ENCODE results near the gene MYO1A.
"Not testable (repeated sequence)": the region's sequence is repeated elsewhere in the genome, so short reads cannot be mapped to it uniquely, and the experiment has no call there.

MYO1A gene

GRCh38 chr12:56993346-56993745, 56.6 kb downstream of the MYO1A start:
- Histone ChIP-seq H3K36me3 (ENCODE audit: insufficient read depth, low read length) (no peaks in the 10 kb centered on the region), H3K9me3 (ENCODE audit: control insufficient read depth, insufficient read depth, low read length) (no peaks in the 10 kb centered on the region), H3K4me1 (ENCODE audit: insufficient read depth, low read length) (peaks cover 11% of the 10 kb centered on the region), H3K9ac (ENCODE audit: low read depth, low read length) (no peak overlapping the region)

GRCh38 chr12:56991319-56992246, 58.3 kb downstream of the MYO1A start:
- H3K9ac ChIP-seq (ENCODE audit: low read depth, low read length): no peak overlapping the region
- no peaks in the 10 kb centered on the region for H3K36me3 ChIP-seq (ENCODE audit: insufficient read depth, low read length)
- H3K4me1 ChIP-seq (ENCODE audit: insufficient read depth, low read length): peaks cover 19% of the 10 kb centered on the region
- H3K9me3 ChIP-seq (ENCODE audit: control insufficient read depth, insufficient read depth, low read length): no peaks in the 10 kb centered on the region

- Histone ChIP-seq H3K9me3 (ENCODE audit: control insufficient read depth, insufficient read depth, low read length) (no peaks in the 10 kb centered on the region), H3K36me3 (ENCODE audit: insufficient read depth, low read length) (no peaks in the 10 kb centered on the region), H3K4me1 (ENCODE audit: insufficient read depth, low read length) (peaks cover 24% of the 10 kb centered on the region), H3K9ac (ENCODE audit: low read depth, low read length) (no peak overlapping the region)
Measured at GRCh38 chr12:56990648-56991318, 59.1 kb downstream of the MYO1A start.

DNA sequence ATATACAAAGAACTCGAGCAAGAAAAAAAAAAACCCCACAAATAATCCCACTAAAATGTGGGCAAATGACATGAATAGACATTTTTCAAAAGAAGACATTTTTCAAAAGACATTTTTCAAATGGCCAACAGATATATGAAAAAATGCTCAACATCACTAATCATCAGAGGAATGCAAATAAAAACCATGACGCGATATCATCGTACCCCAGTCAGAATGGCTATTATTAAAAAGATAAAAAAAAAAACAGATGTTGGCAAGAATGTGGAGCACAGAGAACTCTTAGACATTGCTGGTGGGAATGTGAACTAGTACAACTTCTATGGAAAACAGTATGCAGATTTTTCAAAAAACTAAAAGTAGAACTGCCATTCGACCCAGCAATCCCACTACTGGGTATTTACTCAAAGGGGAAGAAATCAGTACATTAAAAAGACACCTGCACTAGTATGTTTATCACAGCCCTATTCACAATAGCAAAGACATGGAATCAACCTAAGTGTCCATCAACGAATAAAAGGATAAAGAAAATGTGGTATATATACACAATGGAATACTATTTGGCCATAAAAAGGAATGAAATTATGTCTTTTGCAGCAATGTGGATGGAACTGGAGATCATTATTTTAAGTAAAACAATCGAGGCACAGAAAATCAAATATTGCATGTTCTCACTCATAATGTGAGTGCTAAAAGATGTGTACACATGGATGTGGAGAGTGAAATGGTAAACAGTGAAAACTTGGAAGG, 59.9 kb downstream of the MYO1A start:
- no peak overlapping the region for H3K9ac ChIP-seq (ENCODE audit: low read depth, low read length)
- no peaks in the 10 kb centered on the region for H3K9me3 ChIP-seq (ENCODE audit: control insufficient read depth, insufficient read depth, low read length)
- H3K4me1 ChIP-seq (ENCODE audit: insufficient read depth, low read length): peaks cover 24% of the 10 kb centered on the region
- H3K36me3 ChIP-seq (ENCODE audit: insufficient read depth, low read length): no peaks in the 10 kb centered on the region

DNA sequence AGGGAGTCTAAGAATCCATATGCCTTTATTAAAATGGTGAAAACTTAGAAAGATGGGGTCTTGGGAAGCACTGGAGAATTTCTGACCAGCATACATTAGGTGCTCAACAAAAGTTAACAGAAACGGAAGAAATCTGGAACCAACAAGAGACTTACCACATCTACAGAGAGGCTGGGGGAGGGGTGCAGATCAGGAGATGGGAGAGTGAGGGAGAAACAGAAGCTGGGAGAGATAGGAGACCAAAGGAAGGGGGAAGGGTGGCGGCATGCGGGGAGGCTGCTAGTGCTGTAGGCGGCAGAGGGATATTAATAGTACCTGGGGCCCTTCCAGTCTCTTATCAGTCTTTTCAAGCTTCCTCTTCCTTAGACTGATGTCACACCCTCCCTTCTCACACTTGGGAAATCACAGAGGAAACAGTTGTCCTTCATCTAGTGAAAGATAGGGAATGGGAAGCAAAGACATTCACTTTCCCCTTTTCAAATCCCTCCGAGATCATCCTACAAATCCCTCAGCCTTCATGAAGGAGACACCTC, 61.7 kb downstream of the MYO1A start:
- no peak overlapping the region for H3K9ac ChIP-seq (ENCODE audit: low read depth, low read length)
- H3K4me1 ChIP-seq (ENCODE audit: insufficient read depth, low read length): peaks cover 24% of the 10 kb centered on the region
- H3K36me3 ChIP-seq (ENCODE audit: insufficient read depth, low read length): no peaks in the 10 kb centered on the region
- H3K9me3 ChIP-seq (ENCODE audit: control insufficient read depth, insufficient read depth, low read length): no peaks in the 10 kb centered on the region

GRCh38 chr12:56987551-56988053, 62.3 kb downstream of the MYO1A start:
- Histone ChIP-seq H3K4me1 (ENCODE audit: insufficient read depth, low read length) (peaks cover 24% of the 10 kb centered on the region), H3K36me3 (ENCODE audit: insufficient read depth, low read length) (no peaks in the 10 kb centered on the region), H3K9ac (ENCODE audit: low read depth, low read length) (no peak overlapping the region), H3K9me3 (ENCODE audit: control insufficient read depth, insufficient read depth, low read length) (no peaks in the 10 kb centered on the region)

DNA sequence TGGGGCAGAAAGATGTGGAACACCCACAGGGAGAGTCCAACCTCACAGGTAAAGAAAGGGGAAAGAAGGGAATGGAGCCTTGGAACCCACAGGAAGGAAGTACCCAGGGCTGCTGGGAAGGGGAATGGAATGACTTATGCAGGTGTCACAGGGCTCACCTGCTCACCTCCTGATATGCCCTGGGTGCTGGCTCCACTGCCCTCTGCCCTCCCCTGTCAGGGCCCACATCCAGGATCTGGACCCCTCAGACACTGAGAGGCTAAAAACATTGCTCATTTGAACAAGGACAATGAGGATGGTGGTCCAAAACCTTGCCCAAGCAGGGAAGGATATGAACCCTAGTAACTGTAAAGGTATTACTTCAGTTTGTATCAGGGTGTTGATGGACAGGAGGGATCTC, 62.9 kb downstream of the MYO1A start:
- Histone ChIP-seq H3K9ac (ENCODE audit: low read depth, low read length) (no peak overlapping the region), H3K4me1 (ENCODE audit: insufficient read depth, low read length) (peaks cover 24% of the 10 kb centered on the region), H3K9me3 (ENCODE audit: control insufficient read depth, insufficient read depth, low read length) (no peaks in the 10 kb centered on the region), H3K36me3 (ENCODE audit: insufficient read depth, low read length) (no peaks in the 10 kb centered on the region)

DNA sequence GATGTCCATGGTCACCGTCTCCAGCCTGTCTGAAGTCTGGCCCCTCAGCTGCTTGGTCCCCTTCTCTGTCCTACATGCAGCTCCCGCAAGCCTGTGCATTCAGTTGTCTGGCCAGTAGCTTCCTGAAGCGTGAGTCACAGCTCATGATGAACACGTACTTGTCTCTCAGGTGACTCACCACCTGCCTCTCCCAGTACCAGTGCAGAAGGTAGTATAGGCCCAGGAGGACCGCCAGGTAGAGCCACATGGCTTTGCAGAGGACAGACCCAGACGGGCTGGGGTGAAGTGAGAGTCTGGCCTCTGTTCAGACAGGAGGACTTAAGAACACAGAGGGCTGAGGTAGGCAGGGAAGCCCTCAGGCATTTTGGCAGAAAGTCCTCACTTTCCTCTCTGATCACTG, 64.2 kb downstream of the MYO1A start:
- H3K4me1 ChIP-seq (ENCODE audit: insufficient read depth, low read length): peaks cover 15% of the 10 kb centered on the region; the same call in 1 of the 2 replicates
- not testable (repeated sequence) for H3K9me3 ChIP-seq (ENCODE audit: control insufficient read depth, insufficient read depth, low read length); H3K36me3 ChIP-seq (ENCODE audit: insufficient read depth, low read length); H3K9ac ChIP-seq (ENCODE audit: low read depth, low read length)

GRCh38 chr12:56983386-56983785, 66.5 kb downstream of the MYO1A start:
- no peaks in the 10 kb centered on the region for H3K36me3 ChIP-seq (ENCODE audit: insufficient read depth, low read length)
- peaks cover 13% of the 10 kb centered on the region; the same call in 1 of the 2 replicates for H3K4me1 ChIP-seq (ENCODE audit: insufficient read depth, low read length)
- no peak overlapping the region for H3K9ac ChIP-seq (ENCODE audit: low read depth, low read length)
- no peaks in the 10 kb centered on the region for H3K9me3 ChIP-seq (ENCODE audit: control insufficient read depth, insufficient read depth, low read length)

DNA sequence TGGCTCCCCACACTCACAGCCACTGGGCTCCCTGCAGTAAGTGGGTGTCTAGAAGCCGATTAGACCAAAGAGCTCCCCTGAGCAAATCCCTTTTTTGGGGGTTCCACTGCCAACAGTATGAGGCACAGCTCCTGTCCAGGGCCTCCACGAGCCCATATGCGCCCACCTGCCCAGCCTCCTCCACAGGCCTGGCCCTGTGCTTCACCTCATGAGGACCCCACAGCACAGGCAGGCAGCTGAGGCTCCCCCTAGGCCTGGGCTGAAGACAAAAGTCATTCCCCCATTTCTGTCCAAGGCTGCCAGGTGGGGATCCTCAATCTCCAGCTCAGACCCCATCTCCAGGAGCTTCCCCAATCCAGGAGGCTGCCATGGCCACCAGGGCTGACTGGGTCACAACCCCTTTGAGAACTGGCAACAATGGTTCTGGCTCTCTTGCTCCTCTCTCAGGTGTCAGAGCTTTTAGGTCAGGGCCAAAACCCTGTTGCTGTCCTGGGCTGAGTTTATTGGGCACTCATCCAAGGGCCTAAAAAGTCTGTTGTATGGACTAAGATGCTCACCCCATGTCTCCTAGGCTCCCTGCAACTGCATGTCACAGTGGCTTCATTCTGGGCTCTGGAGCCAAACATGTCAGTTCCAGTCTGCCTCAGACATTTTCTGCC, 67.2 kb downstream of the MYO1A start:
- not testable (repeated sequence) for H3K9me3 ChIP-seq (ENCODE audit: control insufficient read depth, insufficient read depth, low read length); H3K4me1 ChIP-seq (ENCODE audit: insufficient read depth, low read length); H3K9ac ChIP-seq (ENCODE audit: low read depth, low read length); H3K36me3 ChIP-seq (ENCODE audit: insufficient read depth, low read length)

DNA sequence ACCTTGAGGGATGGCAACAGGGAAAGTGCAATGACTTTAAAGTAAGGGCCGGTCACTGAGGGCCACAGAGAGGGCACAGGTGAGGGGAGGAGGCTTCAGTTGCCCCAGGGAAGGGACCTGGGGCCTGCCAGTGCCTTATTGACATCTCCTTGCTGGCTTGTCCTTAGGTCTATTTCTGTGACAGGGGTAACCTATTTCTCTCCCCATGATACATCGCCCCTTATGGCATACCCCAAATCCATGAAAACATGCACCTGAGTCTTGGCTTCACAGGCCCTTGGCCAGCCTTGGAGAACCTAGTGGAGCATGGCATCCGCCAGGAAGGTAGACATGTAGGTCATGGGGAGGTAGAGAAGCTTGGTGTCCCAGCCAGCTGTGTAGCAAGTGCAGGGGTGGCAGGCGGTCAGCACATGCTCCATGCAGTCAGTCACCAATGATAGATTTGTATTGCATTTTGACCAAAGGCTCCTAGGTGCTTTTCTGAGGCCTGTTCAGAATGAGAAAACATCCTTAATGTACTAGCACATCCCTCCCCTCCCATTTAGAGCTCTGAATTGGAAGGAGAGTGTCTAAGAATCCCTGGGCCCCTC, 68.9 kb downstream of the MYO1A start:
- no peak overlapping the region for H3K9ac ChIP-seq (ENCODE audit: low read depth, low read length)
- 0 out of 2 replicates have a peak, but pooled peaks cover 2% of the 10 kb centered on the region for H3K4me1 ChIP-seq (ENCODE audit: insufficient read depth, low read length)
- no peaks in the 10 kb centered on the region for H3K36me3 ChIP-seq (ENCODE audit: insufficient read depth, low read length)
- no peaks in the 10 kb centered on the region for H3K9me3 ChIP-seq (ENCODE audit: control insufficient read depth, insufficient read depth, low read length)

DNA sequence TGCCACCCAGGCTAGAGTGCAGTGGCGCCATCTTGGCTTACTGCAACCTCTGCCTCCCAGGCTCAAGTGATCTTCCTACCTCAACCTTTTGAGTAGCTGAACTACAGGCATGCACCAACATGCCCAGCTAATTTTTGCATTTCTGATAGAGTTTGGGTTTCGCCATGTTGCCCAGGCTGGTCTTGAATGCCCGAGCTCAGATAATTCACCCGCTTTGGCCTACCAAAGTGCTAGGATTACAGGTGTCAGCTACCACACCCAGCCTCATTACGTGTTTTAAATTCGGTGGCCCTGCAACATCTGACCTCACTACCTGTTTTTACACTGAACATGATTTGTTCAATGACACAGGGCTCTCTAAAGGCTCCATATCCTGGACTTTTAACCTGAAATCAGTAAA, 69.7 kb downstream of the MYO1A start:
- H3K9me3 ChIP-seq (ENCODE audit: control insufficient read depth, insufficient read depth, low read length): no peaks in the 10 kb centered on the region
- no peaks in the 10 kb centered on the region for H3K36me3 ChIP-seq (ENCODE audit: insufficient read depth, low read length)
- H3K9ac ChIP-seq (ENCODE audit: low read depth, low read length): no peak overlapping the region
- no peaks in the 10 kb centered on the region for H3K4me1 ChIP-seq (ENCODE audit: insufficient read depth, low read length)

- no peaks in the 10 kb centered on the region for H3K4me1 ChIP-seq (ENCODE audit: insufficient read depth, low read length)
- no peaks in the 10 kb centered on the region for H3K9me3 ChIP-seq (ENCODE audit: control insufficient read depth, insufficient read depth, low read length)
- H3K9ac ChIP-seq (ENCODE audit: low read depth, low read length): no peak overlapping the region
- H3K36me3 ChIP-seq (ENCODE audit: insufficient read depth, low read length): no peaks in the 10 kb centered on the region
Measured at GRCh38 chr12:56979628-56980027, 70.3 kb downstream of the MYO1A start.

Data from ES-I3 (cell line).